ENCODE measurements around the gene CTIF.

GRCh38 chr18:48853588-48853987 is 314.8 kb downstream of the CTIF start:
- TF ChIP-seq POLR2A (IDR thresholded peaks at IDR 0.05; ENCODE audit: low read depth, low read length) (no peak), TAF1 (IDR thresholded peaks at IDR 0.05; ENCODE audit: borderline replicate concordance, low read depth, low read length) (no peak)
